ENCODE measurements around the gene SLAMF8. TPM values are rescaled to one million over a fixed set of nuclear protein-coding genes. Genes with fewer than 3 reads are reported as not detected.

The SLAMF8 gene
- 1 to 10 TPM in 1 of 2 experiments, under 1 TPM in 1; 0.73 to 1.3 TPM for total RNA-seq

- POLR2A ChIA-PET = interaction anchor here (0.6 to 1.9 kb wide), 4 partner anchors 10 to 96 kb away, joined by 3 to 5 read pairs (median 4); no protein-coding TSS in a partner anchor
- ATAC-seq (peak; percentile 84), DNase-seq (peak; percentile 89)
- Mint-ChIP-seq H3K36me3 (ENCODE audit: low read depth) (peaks cover 12% of the 10 kb centered on the region), H3K4me1 (ENCODE audit: low read depth) (peaks cover 53% of the 10 kb centered on the region), H3K27me3 (ENCODE audit: low read depth) (peaks cover 52% of the 10 kb centered on the region), H3K27ac (peak within 1 kb of the TSS; percentile 79), H3K9me3 (ENCODE audit: insufficient read depth) (no peaks in the 10 kb centered on the region), H3K4me3 (peak within 1 kb of the TSS; percentile 54)
- CTCF ChIA-PET = interaction anchor here (1.2 to 7.3 kb wide), 6 partner anchors 14 to 64 kb away, joined by 4 to 64 read pairs (median 8); partner anchors contain the start of genes DUSP23 and FCRL6
Measured at GRCh38 chr1:159826441-159827101, at the start of gene SLAMF8. SLAMF8 (plus strand) TSS chr1:159826873; CDS start chr1:159826899, 26 bp downstream.

- no peak for ATAC-seq
- DNase-seq = no peak
- no peak overlapping the region for H3K27ac Mint-ChIP-seq
- H3K4me3 Mint-ChIP-seq = no peak overlapping the region
- H3K9me3 Mint-ChIP-seq (ENCODE audit: insufficient read depth) = no peaks in the 10 kb centered on the region
- ChIA-PET CTCF (interaction anchor here (0.9 to 1.9 kb wide), 3 partner anchors 12 to 115 kb away, joined by 3 to 6 read pairs (median 3); no protein-coding TSS in a partner anchor), POLR2A (no interaction called here)
- H3K27me3 Mint-ChIP-seq (ENCODE audit: low read depth) = peaks cover 19% of the 10 kb centered on the region
- H3K4me1 Mint-ChIP-seq (ENCODE audit: low read depth) = peaks cover 12% of the 10 kb centered on the region
- no peaks in the 10 kb centered on the region for H3K36me3 Mint-ChIP-seq (ENCODE audit: low read depth)
Measured at GRCh38 chr1:159778266-159778665, 48.4 kb upstream of the SLAMF8 start.

GRCh38 chr1:159779403-159779851 is 47.2 kb upstream of the SLAMF8 start:
- ChIA-PET POLR2A (no interaction called here), CTCF (interaction anchor here (0.7 to 1.9 kb wide), 3 partner anchors 13 to 113 kb away, joined by 3 to 6 read pairs (median 3); no protein-coding TSS in a partner anchor)
- ATAC-seq (no peak), DNase-seq (no peak)
- Mint-ChIP-seq H3K27ac (no peak overlapping the region), H3K36me3 (ENCODE audit: low read depth) (no peaks in the 10 kb centered on the region), H3K9me3 (ENCODE audit: insufficient read depth) (no peaks in the 10 kb centered on the region), H3K4me3 (no peak overlapping the region), H3K4me1 (ENCODE audit: low read depth) (peaks cover 24% of the 10 kb centered on the region), H3K27me3 (ENCODE audit: low read depth) (peaks cover 19% of the 10 kb centered on the region)

GRCh38 chr1:159780583-159781582 is 45.8 kb upstream of the SLAMF8 start, which contains the start of gene DUSP23:
DUSP23 (plus strand) TSS chr1:159780962; CDS start chr1:159781101, 139 bp downstream.
- peaks cover 35% of the 10 kb centered on the region for H3K4me1 Mint-ChIP-seq (ENCODE audit: low read depth)
- ChIA-PET CTCF (interaction anchor here (0.7 to 4.4 kb wide), 13 partner anchors 9 to 244 kb away, joined by 3 to 70 read pairs (median 5); partner anchors contain the start of genes FCRL6 and TAGLN2), POLR2A (no interaction called here)
- DNase-seq (peak; percentile 97), ATAC-seq (peak; percentile 99)
- peaks cover 17% of the 10 kb centered on the region for H3K27me3 Mint-ChIP-seq (ENCODE audit: low read depth)
- H3K9me3 Mint-ChIP-seq (ENCODE audit: insufficient read depth) = no peaks in the 10 kb centered on the region
- H3K36me3 Mint-ChIP-seq (ENCODE audit: low read depth) = no peaks in the 10 kb centered on the region
- H3K27ac Mint-ChIP-seq = peak within 1 kb of the TSS; percentile 56
- H3K4me3 Mint-ChIP-seq = peak within 1 kb of the TSS; percentile 75

- H3K9me3 Mint-ChIP-seq (ENCODE audit: insufficient read depth) = no peaks in the 10 kb centered on the region
- no peak for ATAC-seq
- POLR2A ChIA-PET = no interaction called here
- peaks cover 36% of the 10 kb centered on the region for H3K4me1 Mint-ChIP-seq (ENCODE audit: low read depth)
- CTCF ChIA-PET = interaction anchor here (0.9 to 4.4 kb wide), 8 partner anchors 8 to 225 kb away, joined by 3 to 70 read pairs (median 8); partner anchors contain the start of gene FCRL6
- no peaks in the 10 kb centered on the region for H3K36me3 Mint-ChIP-seq (ENCODE audit: low read depth)
- no peak overlapping the region for H3K27ac Mint-ChIP-seq
- DNase-seq = no peak
- peak overlapping the region; percentile 75 for H3K4me3 Mint-ChIP-seq
- H3K27me3 Mint-ChIP-seq (ENCODE audit: low read depth) = peaks cover 14% of the 10 kb centered on the region
Measured at GRCh38 chr1:159781992-159782391, 44.7 kb upstream of the SLAMF8 start.

GRCh38 chr1:159783724-159784123 is 42.9 kb upstream of the SLAMF8 start:
- Mint-ChIP-seq H3K9me3 (ENCODE audit: insufficient read depth) (no peaks in the 10 kb centered on the region), H3K4me1 (ENCODE audit: low read depth) (peaks cover 36% of the 10 kb centered on the region), H3K27ac (no peak overlapping the region), H3K36me3 (ENCODE audit: low read depth) (no peaks in the 10 kb centered on the region), H3K27me3 (ENCODE audit: low read depth) (peaks cover 6% of the 10 kb centered on the region), H3K4me3 (no peak overlapping the region)
- CTCF ChIA-PET = interaction anchor here (1.1 to 4.4 kb wide), 3 partner anchors 16 to 224 kb away, joined by 3 to 70 read pairs (median 30); no protein-coding TSS in a partner anchor
- DNase-seq (no peak), ATAC-seq (no peak)
- POLR2A ChIA-PET = no interaction called here

- CTCF ChIA-PET = interaction anchor here (0.9 to 2.7 kb wide), 3 partner anchors 13 to 104 kb away, joined by 3 to 15 read pairs (median 4); no protein-coding TSS in a partner anchor
- H3K27ac Mint-ChIP-seq = no peak overlapping the region
- ATAC-seq (no peak), DNase-seq (no peak)
- H3K9me3 Mint-ChIP-seq (ENCODE audit: insufficient read depth) = no peaks in the 10 kb centered on the region
- POLR2A ChIA-PET = no interaction called here
- no peaks in the 10 kb centered on the region for H3K36me3 Mint-ChIP-seq (ENCODE audit: low read depth)
- H3K4me1 Mint-ChIP-seq (ENCODE audit: low read depth) = peaks cover 32% of the 10 kb centered on the region
- H3K27me3 Mint-ChIP-seq (ENCODE audit: low read depth) = peaks cover 9% of the 10 kb centered on the region
- H3K4me3 Mint-ChIP-seq = no peak overlapping the region
Measured at GRCh38 chr1:159786465-159786864, 40.2 kb upstream of the SLAMF8 start.

- no peak overlapping the region for H3K4me3 Mint-ChIP-seq
- no peaks in the 10 kb centered on the region for H3K36me3 Mint-ChIP-seq (ENCODE audit: low read depth)
- POLR2A ChIA-PET = no interaction called here
- CTCF ChIA-PET = interaction anchor here (0.9 to 2.7 kb wide), 3 partner anchors 12 to 104 kb away, joined by 3 to 15 read pairs (median 4); no protein-coding TSS in a partner anchor
- no peak overlapping the region for H3K27ac Mint-ChIP-seq
- no peaks in the 10 kb centered on the region for H3K9me3 Mint-ChIP-seq (ENCODE audit: insufficient read depth)
- H3K4me1 Mint-ChIP-seq (ENCODE audit: low read depth) = peaks cover 27% of the 10 kb centered on the region
- DNase-seq (no peak), ATAC-seq (no peak)
- H3K27me3 Mint-ChIP-seq (ENCODE audit: low read depth) = peaks cover 13% of the 10 kb centered on the region
Measured at GRCh38 chr1:159786966-159787365, 39.7 kb upstream of the SLAMF8 start.

GRCh38 chr1:159790237-159790917 is 36.3 kb upstream of the SLAMF8 start:
- no peak for ATAC-seq
- H3K9me3 Mint-ChIP-seq (ENCODE audit: insufficient read depth) = no peaks in the 10 kb centered on the region
- CTCF ChIA-PET = interaction anchor here (0.8 to 1.9 kb wide), 10 partner anchors 9 to 105 kb away, joined by 3 to 19 read pairs (median 5); partner anchors contain the start of gene DUSP23
- no peak overlapping the region for H3K27ac Mint-ChIP-seq
- no peaks in the 10 kb centered on the region for H3K36me3 Mint-ChIP-seq (ENCODE audit: low read depth)
- peaks cover 5% of the 10 kb centered on the region for H3K4me1 Mint-ChIP-seq (ENCODE audit: low read depth)
- POLR2A ChIA-PET = no interaction called here
- peaks cover 20% of the 10 kb centered on the region for H3K27me3 Mint-ChIP-seq (ENCODE audit: low read depth)
- DNase-seq = no peak
- H3K4me3 Mint-ChIP-seq = no peak overlapping the region

- Mint-ChIP-seq H3K27ac (no peak overlapping the region), H3K9me3 (ENCODE audit: insufficient read depth) (no peaks in the 10 kb centered on the region), H3K27me3 (ENCODE audit: low read depth) (peaks cover 20% of the 10 kb centered on the region), H3K4me1 (ENCODE audit: low read depth) (no peaks in the 10 kb centered on the region), H3K36me3 (ENCODE audit: low read depth) (no peaks in the 10 kb centered on the region), H3K4me3 (no peak overlapping the region)
- no peak for ATAC-seq
- DNase-seq = no peak
- ChIA-PET CTCF (no interaction called here), POLR2A (no interaction called here)
Measured at GRCh38 chr1:159791031-159791430, 35.6 kb upstream of the SLAMF8 start.

- Mint-ChIP-seq H3K27ac (no peak overlapping the region), H3K36me3 (ENCODE audit: low read depth) (no peaks in the 10 kb centered on the region), H3K27me3 (ENCODE audit: low read depth) (peaks cover 22% of the 10 kb centered on the region), H3K4me1 (ENCODE audit: low read depth) (no peaks in the 10 kb centered on the region), H3K4me3 (no peak overlapping the region), H3K9me3 (ENCODE audit: insufficient read depth) (no peaks in the 10 kb centered on the region)
- ChIA-PET POLR2A (no interaction called here), CTCF (no interaction called here)
- DNase-seq (no peak), ATAC-seq (no peak)
Measured at GRCh38 chr1:159791461-159791860, 35.2 kb upstream of the SLAMF8 start.

Measured in activated CD8-positive, alpha-beta T cell treated with anti-CD3 and anti-CD28 coated beads, Interleukin-2, amount 10 ng/mL, durations not matched to agents 7 days and 5 days (primary cell).